HG03097 (cell line): ENCODE results near the gene OR4M2.
"Not testable (repeated sequence)": the region's sequence is repeated elsewhere in the genome, so short reads cannot be mapped to it uniquely, and the experiment has no call there.

Experiments
- ATAC-seq: cut with Tn5 transposase; IDR thresholded peaks from one replicate; pipeline ENCODE4 v1.9.1; 2021; ENCODE audit not compliant: unreplicated experiment, low FRiP score

The OR4M2 gene, protein sequence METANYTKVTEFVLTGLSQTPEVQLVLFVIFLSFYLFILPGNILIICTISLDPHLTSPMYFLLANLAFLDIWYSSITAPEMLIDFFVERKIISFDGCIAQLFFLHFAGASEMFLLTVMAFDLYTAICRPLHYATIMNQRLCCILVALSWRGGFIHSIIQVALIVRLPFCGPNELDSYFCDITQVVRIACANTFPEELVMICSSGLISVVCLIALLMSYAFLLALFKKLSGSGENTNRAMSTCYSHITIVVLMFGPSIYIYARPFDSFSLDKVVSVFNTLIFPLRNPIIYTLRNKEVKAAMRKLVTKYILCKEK

DNA sequence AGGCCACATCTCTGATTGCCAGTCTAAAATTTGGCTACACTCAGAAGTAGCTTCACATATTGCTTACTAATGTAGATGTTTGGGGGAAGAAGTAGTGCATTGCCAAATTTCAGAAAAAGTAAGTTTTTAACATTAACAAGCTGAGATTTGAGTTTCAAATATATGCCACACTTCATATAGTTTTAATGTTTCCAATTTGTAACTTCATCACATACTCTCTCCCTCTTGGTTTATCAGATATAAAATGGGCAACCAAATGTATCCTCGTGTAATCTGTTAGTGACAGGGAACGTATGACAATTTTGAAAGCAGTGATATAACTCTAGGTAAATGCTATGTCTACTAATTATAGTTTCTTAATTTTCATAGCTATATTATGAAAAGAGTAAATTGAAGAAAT is at the start of gene OR4M2:
Gene OR4M2 (plus strand): TSS at position 301 of the 400 bp plus-strand sequence. CDS start 98 bp downstream, at position 399.
- not testable (repeated sequence) for ATAC-seq

DNA sequence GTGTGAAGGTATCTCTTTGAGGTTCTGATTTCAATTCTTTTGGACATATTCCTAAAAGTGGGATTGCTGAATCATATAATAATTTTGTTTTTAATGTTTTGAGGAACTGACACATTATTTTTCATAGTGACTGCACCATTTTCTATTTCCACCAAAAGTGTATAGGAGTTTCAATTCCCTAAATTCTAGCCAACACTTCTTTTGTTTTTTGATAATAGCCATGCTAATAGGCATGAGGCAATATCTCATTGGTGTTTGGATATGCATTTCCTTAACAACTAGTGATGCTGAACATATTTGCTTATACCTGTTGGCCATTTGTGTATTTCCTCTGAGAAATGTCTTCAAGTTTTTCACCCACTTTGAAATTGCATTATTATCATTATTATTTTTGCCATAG is 11.1 kb upstream of the OR4M2 start:
- not testable (repeated sequence) for ATAC-seq

DNA sequence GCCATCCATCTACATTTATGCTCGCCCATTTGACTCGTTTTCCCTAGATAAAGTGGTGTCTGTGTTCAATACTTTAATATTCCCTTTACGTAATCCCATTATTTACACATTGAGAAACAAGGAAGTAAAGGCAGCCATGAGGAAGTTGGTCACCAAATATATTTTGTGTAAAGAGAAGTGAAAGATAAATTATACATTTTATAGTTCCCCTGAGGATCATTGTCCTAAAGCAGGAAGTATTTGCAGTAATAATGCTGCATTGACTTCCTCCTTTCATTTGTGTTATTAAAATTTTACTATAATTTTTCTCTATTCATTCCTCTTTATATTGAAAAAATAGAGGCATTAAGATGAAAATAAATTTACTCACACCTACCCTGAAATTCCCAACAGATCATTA is 1.1 kb downstream of the OR4M2 start:
- ATAC-seq: not testable (repeated sequence)

DNA sequence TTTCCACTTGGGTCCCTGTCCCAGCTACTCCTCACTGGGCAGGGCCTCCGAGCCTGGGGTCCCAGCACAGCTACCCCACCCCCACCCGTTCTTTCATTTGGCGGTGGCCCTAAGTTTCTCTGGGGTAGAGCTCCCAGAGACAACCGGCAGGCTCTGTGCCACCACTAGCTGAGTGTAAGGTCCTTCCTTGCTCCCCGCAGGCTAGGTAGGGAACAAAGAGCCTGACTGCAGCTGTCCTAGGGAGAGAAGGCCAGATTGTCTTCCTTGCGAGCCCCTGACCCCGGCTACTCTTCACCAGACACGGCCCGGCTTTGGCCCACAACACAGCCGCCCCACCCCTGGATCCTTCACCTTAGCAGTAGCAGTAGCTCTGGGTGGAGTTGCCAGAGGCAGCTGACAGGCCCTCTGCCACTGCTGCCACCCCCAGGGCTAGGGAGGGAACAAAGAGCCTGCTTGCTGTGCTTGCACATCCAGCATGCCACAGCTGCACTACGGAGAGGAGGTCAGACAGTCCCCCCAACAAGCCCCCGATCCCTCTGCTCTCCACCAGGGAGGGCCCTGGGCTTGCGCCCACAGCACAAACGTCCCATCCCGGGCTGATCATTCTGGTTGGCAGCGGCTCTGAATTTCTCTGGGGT is 18.4 kb downstream of the OR4M2 start:
- not testable (repeated sequence) for ATAC-seq

DNA sequence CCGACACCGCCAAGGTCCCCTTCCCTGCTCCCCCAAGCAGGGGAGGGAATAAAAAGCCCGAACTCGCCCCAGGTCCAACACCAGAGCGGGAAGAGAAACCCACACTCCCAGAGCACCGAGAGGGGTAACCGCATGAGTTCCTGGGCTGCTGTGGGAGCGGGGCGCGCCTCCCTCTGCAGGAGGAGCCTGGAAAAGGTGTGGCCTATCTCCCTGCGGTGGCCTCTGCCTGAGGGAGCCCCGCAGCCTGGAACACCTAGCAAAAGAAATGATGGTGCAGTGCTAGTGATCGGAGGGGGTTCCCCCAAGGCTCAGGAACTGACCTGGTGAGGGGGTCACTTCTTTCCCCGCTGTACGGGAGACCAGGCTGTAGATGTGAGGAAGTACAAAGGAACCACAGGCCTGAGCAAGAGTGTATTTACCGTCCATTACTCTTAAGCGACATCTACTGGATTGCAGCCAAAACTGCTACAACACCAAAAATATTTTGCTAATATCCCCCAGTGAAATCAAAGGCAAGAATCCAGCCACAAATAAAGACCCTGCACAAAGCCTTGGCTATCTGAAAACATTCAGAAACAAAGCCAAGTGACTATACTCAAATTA is 19.1 kb downstream of the OR4M2 start:
- ATAC-seq: peak; percentile 76

DNA sequence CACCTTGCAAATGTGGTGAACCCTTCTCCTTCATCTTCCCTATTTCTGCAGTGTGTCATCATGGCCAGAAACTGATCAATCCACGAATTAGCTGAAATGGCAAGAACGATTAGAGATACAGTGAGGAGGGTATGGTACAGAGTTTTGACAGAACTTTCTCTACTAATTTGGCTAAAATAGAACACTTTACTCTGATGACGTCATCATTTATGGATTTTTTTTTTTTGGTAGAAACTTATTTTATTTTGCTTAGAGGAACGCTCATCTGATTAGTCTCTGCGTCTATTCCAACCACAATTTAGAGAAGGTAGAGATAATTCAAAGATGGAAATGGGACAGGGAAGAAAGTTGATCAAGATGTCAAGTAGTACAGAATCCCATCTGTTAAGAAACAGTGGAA is 41.7 kb downstream of the OR4M2 start:
- ATAC-seq: not testable (repeated sequence)
